ENCODE results near the gene MATCAP1. TPM values are rescaled to one million over a fixed set of nuclear protein-coding genes. Genes with fewer than 3 reads are reported as not detected.

Gene MATCAP1
- total RNA-seq, 4 donors from 2014 or later: 27.6 to 220 (median 32.5) TPM

DNA sequence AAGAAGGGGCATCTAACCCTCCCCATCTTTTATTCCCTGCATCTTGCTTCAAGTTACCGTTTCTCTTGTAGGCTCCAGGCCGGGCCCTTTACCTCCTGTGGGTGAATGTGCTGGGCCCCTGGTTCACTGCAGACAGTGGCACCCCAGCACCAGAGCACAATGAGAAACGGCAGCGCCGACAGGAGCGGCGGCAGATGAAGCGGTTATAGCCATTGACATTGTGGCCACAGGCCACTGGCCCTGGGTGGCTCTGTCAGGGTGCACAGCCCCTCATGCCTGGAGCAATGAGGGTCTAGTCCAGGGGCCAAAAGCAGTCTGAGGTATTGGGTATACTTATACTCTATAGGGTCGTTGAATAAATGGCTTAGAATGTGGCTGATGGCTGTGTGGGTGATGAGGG is 45.1 kb upstream of the MATCAP1 start:
- no peaks in the 10 kb centered on the region for H3K27me3 ChIP-seq
- DNase-seq: no peak
- H3K36me3 ChIP-seq: peaks cover 0 to 18% (median 9%) of the 10 kb centered on the region in 4 donors
- H3K4me1 ChIP-seq: peaks cover 7 to 21% (median 16%) of the 10 kb centered on the region in 4 donors
- TF ChIP-seq EP300 (IDR thresholded peaks at IDR 0.05; ENCODE audit: low read depth) (no peak), POLR2A (IDR thresholded peaks at IDR 0.05) (no peak), POLR2AphosphoS5 (IDR thresholded peaks at IDR 0.05) (no peak)
- TF ChIP-seq, protein P1, sequence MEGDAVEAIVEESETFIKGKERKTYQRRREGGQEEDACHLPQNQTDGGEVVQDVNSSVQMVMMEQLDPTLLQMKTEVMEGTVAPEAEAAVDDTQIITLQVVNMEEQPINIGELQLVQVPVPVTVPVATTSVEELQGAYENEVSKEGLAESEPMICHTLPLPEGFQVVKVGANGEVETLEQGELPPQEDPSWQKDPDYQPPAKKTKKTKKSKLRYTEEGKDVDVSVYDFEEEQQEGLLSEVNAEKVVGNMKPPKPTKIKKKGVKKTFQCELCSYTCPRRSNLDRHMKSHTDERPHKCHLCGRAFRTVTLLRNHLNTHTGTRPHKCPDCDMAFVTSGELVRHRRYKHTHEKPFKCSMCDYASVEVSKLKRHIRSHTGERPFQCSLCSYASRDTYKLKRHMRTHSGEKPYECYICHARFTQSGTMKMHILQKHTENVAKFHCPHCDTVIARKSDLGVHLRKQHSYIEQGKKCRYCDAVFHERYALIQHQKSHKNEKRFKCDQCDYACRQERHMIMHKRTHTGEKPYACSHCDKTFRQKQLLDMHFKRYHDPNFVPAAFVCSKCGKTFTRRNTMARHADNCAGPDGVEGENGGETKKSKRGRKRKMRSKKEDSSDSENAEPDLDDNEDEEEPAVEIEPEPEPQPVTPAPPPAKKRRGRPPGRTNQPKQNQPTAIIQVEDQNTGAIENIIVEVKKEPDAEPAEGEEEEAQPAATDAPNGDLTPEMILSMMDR (IDR thresholded peaks at IDR 0.05): no peak
- in situ Hi-C loops (cut with MboI; ENCODE audit: low pct_ligation_motif_present in 1 of 4, low pct_unique_long_range_greater_than_20kb in 1 of 4, low sequenced_read_pairs in 3 of 4): no loop called here
- no peak overlapping the region for H3K4me3 ChIP-seq
- intact Hi-C loops (cut with DNase I; ENCODE audit: low total_unique reads): no loop called here
- WGBS, 2 donors (ENCODE audit: low coverage in 1 of 2): 50 to 78% methylated on average over 1 to 9 of the region's 9 CpGs
- no peaks in the 10 kb centered on the region for H3K9me3 ChIP-seq
- H3K27ac ChIP-seq: no peak overlapping the region

DNA sequence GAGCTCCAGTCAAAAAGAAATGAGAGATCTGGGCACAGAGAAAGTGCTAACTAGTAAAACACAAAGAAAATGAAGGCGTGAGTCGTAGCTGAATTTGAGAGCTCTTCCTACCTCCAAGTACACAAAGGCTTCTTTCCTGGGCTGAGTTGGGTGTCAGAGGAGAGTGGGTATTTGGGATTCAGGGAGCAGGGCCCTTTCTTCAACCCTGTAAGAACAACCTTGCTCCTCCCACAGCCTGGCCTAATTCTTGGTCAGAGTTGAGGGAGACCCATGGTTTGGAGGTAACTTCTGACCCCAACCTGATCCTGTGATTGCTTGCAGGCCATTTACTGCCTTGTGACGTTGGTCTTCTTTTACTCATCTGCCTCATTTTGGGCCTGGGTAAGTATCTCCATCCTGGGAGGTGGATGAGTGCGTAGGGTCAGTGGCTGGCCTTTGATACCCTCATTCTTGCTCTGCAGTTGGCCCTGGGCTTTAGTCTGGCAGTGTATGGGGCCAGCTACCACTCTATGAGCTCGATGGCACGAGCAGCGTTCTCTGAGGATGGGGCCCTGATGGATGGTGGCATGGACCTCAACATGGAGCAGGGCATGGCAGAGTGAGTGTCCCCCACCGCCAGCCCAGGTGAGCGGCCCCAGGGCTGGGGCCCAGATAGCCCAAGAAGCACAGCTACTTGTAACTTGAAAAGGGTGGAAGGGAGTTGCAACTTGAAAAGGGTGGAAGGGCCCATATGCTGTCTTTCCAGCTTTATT is 44.4 kb upstream of the MATCAP1 start:
- peak overlapping the region in 1 of 4 donors; percentile 86 for H3K27ac ChIP-seq
- peaks cover 0 to 18% (median 9%) of the 10 kb centered on the region in 4 donors for H3K36me3 ChIP-seq
- intact Hi-C loops (cut with DNase I; ENCODE audit: low total_unique reads): no loop called here
- H3K27me3 ChIP-seq: no peaks in the 10 kb centered on the region
- WGBS, 2 donors (ENCODE audit: low coverage in 1 of 2): 81 to 86% methylated on average over 4 to 9 of the region's 9 CpGs
- peaks cover 7 to 21% (median 16%) of the 10 kb centered on the region in 4 donors for H3K4me1 ChIP-seq
- no peaks in the 10 kb centered on the region for H3K9me3 ChIP-seq
- peak overlapping the region in 1 of 4 donors; percentile 93 for H3K4me3 ChIP-seq
- no peak for DNase-seq
- in situ Hi-C loops (cut with MboI; ENCODE audit: low pct_ligation_motif_present in 1 of 4, low pct_unique_long_range_greater_than_20kb in 1 of 4, low sequenced_read_pairs in 3 of 4): no loop called here
- TF ChIP-seq, protein P1 (IDR thresholded peaks at IDR 0.05): no peak
- TF ChIP-seq POLR2A (IDR thresholded peaks at IDR 0.05): no peak
- TF ChIP-seq EP300 (IDR thresholded peaks at IDR 0.05; ENCODE audit: low read depth): no peak
- TF ChIP-seq POLR2AphosphoS5 (IDR thresholded peaks at IDR 0.05): no peak

DNA sequence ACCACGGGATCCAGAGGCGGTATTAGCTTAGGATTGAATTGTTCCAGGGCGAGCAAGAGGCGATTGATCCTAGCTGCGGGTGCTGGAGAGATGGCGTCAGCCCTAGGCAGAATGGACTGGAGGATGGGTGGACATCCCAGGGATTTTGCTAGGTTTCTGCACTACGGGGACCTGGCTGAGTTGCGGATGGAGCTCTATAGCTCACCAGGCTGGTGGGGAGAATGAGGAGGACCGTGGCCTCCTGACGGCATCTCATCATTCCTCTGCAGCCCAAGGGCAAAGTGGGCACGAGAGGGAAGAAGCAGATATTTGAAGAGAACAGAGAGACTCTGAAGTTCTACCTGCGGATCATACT is 43.8 kb upstream of the MATCAP1 start:
- in situ Hi-C loops (cut with MboI; ENCODE audit: low pct_ligation_motif_present in 1 of 4, low pct_unique_long_range_greater_than_20kb in 1 of 4, low sequenced_read_pairs in 3 of 4): no loop called here
- no peaks in the 10 kb centered on the region for H3K9me3 ChIP-seq
- TF ChIP-seq POLR2A (IDR thresholded peaks at IDR 0.05) (no peak), EP300 (IDR thresholded peaks at IDR 0.05; ENCODE audit: low read depth) (no peak), POLR2AphosphoS5 (IDR thresholded peaks at IDR 0.05) (no peak)
- TF ChIP-seq, protein P1 (IDR thresholded peaks at IDR 0.05): no peak
- WGBS, 2 donors (ENCODE audit: low coverage in 1 of 2): 10% methylated on average over 12 of the region's 12 CpGs; no CpG with 5 or more reads in 1 of the 2 donors
- no peaks in the 10 kb centered on the region for H3K27me3 ChIP-seq
- H3K4me3 ChIP-seq: peak overlapping the region; percentile 68 to 94 (median 82)
- no peak for DNase-seq
- intact Hi-C loops (cut with DNase I; ENCODE audit: low total_unique reads): no loop called here
- peaks cover 7 to 21% (median 16%) of the 10 kb centered on the region in 4 donors for H3K4me1 ChIP-seq
- peaks cover 0 to 18% (median 9%) of the 10 kb centered on the region in 4 donors for H3K36me3 ChIP-seq
- peak overlapping the region; percentile 82 to 86 (median 84) for H3K27ac ChIP-seq

DNA sequence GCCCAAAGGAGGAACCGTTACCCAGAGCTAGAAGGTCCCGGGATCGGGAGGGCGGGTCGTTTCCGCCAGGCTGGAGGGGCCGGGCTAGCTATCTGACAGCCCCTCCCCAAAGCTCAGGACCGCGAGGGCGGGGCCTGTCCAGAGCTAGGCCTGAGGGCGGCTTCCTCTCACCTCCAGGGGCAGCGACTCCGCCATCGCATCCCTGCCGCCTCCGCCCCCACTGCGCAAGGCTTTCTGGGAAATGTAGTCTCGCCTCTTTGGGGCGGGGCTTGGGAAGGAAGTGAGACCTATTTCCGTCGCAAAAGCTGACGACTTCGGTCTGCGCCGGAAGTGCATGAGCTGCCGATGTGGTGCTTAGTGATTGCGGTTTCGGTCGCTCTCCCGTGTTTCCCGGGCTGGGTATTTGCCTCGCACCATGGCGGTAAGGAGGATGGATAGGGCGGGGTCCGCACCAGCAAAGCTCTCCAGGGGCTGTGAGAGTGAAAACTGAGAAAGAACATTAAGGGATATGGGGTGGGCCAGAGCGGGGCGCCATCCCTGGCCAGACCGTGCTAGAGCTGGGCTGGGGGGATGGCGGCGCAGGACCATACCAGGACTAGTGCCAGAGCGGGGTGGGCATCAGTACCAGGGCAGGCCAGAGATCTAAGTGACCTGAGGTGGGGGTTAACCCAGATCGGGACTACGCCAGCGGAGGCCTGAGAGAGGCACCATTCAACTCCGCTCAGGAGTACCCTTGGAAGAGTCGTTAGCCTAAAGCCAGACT is 43.2 kb upstream of the MATCAP1 start, which contains the start of gene TMEM208:
TMEM208 (plus strand) TSS at position 327 of the 763 bp plus-strand sequence; CDS start at position 416, 89 bp downstream.
- Histone ChIP-seq H3K4me3 (peak within 1 kb of the TSS; percentile 68 to 94 (median 82)), H3K36me3 (peaks cover 0 to 18% (median 9%) of the 10 kb centered on the region in 4 donors), H3K9me3 (no peaks in the 10 kb centered on the region), H3K27ac (peak within 1 kb of the TSS; percentile 82 to 86 (median 84)), H3K27me3 (no peaks in the 10 kb centered on the region), H3K4me1 (peaks cover 7 to 21% (median 16%) of the 10 kb centered on the region in 4 donors)
- intact Hi-C loops (cut with DNase I; ENCODE audit: low total_unique reads): no loop called here
- TF ChIP-seq POLR2AphosphoS5 (IDR thresholded peaks at IDR 0.05) (peak; percentile 89 to 93 (median 90)), EP300 (IDR thresholded peaks at IDR 0.05; ENCODE audit: low read depth) (no peak), POLR2A (IDR thresholded peaks at IDR 0.05) (peak; percentile 74)
- TF ChIP-seq, protein P1 (IDR thresholded peaks at IDR 0.05): peak in 1 of 5 experiments; percentile 48
- in situ Hi-C loops (cut with MboI; ENCODE audit: low pct_ligation_motif_present in 1 of 4, low pct_unique_long_range_greater_than_20kb in 1 of 4, low sequenced_read_pairs in 3 of 4): no loop called here
- peak; percentile 98 for DNase-seq
- WGBS, 2 donors (ENCODE audit: low coverage in 1 of 2): 0% methylated on average over 45 of the region's 46 CpGs; no CpG with 5 or more reads in 1 of the 2 donors
